K562 (cell line): ENCODE results near the gene DLGAP1. TPM values are rescaled to one million over a fixed set of nuclear protein-coding genes. Genes with fewer than 3 reads are reported as not detected.

Experiments
- AFF4 ChIP-seq: sonication (generic); formaldehyde crosslinking; IDR thresholded peaks from 2 replicates; pipeline ENCODE4 v1.8.0; 2023; ENCODE audit warnings: mild to moderate bottlenecking, missing genetic modification reagents
- BCLAF1 ChIP-seq, 2 experiments: fragments of 450-650 bp in 1 of 2; IDR thresholded peaks; 2 replicates each; pipeline ENCODE4 v1.6.1; 2011 to 2017; ENCODE audit warnings: low read depth in 2 of 2, antibody characterized with exemption in 1 of 2, borderline replicate concordance in 1 of 2, low read length in 1 of 2, mild to moderate bottlenecking in 1 of 2, mixed read lengths in 1 of 2; ENCODE audit not compliant: control insufficient read depth in 1 of 2
- BCOR ChIP-seq: fragments of 450-650 bp; IDR thresholded peaks from 2 replicates; pipeline ENCODE4 v1.6.1; 2016
- CHCHD3 ChIP-seq: fragments of 250-450 bp; sonication (Bioruptor Pico); IDR thresholded peaks from 2 replicates; pipeline ENCODE4 v2.1.2; 2022; ENCODE audit warnings: mild to moderate bottlenecking
- CSDE1 ChIP-seq, 2 experiments: fragments of 450-650 bp; IDR thresholded peaks; 2 replicates each; pipeline ENCODE4 v1.6.1; 2016; ENCODE audit warnings: mild to moderate bottlenecking in 1 of 2
- DNMT1 ChIP-seq: fragments of 450-650 bp; IDR thresholded peaks from 2 replicates; pipeline ENCODE4 v1.6.1; 2016; ENCODE audit warnings: antibody characterized with exemption, mild to moderate bottlenecking
- ELF2 ChIP-seq: fragments of 250-450 bp; sonication (Bioruptor Pico); IDR thresholded peaks from 2 replicates; pipeline ENCODE4 v1.5.0; 2021; ENCODE audit warnings: mild to moderate bottlenecking
- ETV1 ChIP-seq: fragments of 450-650 bp; conservative IDR thresholded peaks from 2 replicates; pipeline ENCODE4 v1.6.1; 2016; ENCODE audit warnings: missing genetic modification characterization, control low read depth, low read depth, missing compliant biosample characterization
- MEF2A ChIP-seq: IDR thresholded peaks from 2 replicates; pipeline ENCODE4 v1.6.1; 2011; ENCODE audit warnings: low read depth, mild to moderate bottlenecking, low read length, moderate library complexity; ENCODE audit not compliant: control insufficient read depth
- MIER1 ChIP-seq: fragments of 450-650 bp; IDR thresholded peaks from 2 replicates; pipeline ENCODE4 v1.6.1; 2016; ENCODE audit warnings: antibody characterized with exemption, mild to moderate bottlenecking, low read depth
- NFE2L1 ChIP-seq: fragments of 450-650 bp; IDR thresholded peaks from 2 replicates; pipeline ENCODE4 v1.6.1; 2016; ENCODE audit warnings: missing genetic modification characterization, low read depth, mild to moderate bottlenecking, missing compliant biosample characterization, moderate library complexity, borderline replicate concordance
- NFXL1 ChIP-seq: fragments of 450-650 bp; formaldehyde crosslinking; IDR thresholded peaks from 2 replicates; pipeline ENCODE4 v1.4.0; 2021; ENCODE audit warnings: mild to moderate bottlenecking
- PML ChIP-seq: IDR thresholded peaks from 2 replicates; pipeline ENCODE4 v1.6.1; 2012; ENCODE audit warnings: low read length, inconsistent platforms
- RCOR1 ChIP-seq, 2 experiments: IDR thresholded peaks; 2 replicates each; pipeline ENCODE4 v1.6.1; 2012; ENCODE audit warnings: low read depth in 2 of 2, low read length in 2 of 2, borderline replicate concordance in 1 of 2, improper control_type of control experiment in 1 of 2
- SAFB ChIP-seq: fragments of 200-400 bp; formaldehyde crosslinking; IDR thresholded peaks from 2 replicates; pipeline ENCODE4 v1.6.1; 2017; ENCODE audit warnings: low read depth, low read length, borderline replicate concordance
- SAFB2 ChIP-seq: fragments of 200-400 bp; formaldehyde crosslinking; IDR thresholded peaks from 2 replicates; pipeline ENCODE4 v1.6.1; 2018; ENCODE audit warnings: borderline replicate concordance, low read length, low read depth, moderate library complexity; ENCODE audit not compliant: severe bottlenecking
- SRSF9 ChIP-seq: fragments of 200-400 bp; formaldehyde crosslinking; IDR thresholded peaks from 2 replicates; pipeline ENCODE4 v1.6.1; 2017; ENCODE audit warnings: low read depth, low read length, borderline replicate concordance
- STAG1 ChIP-seq: sonication (generic); formaldehyde crosslinking; IDR thresholded peaks from 2 replicates; pipeline ENCODE4 v1.5.0; 2020; ENCODE audit warnings: missing genetic modification reagents, borderline replicate concordance
- THRAP3 ChIP-seq: fragments of 450-650 bp; IDR thresholded peaks from 2 replicates; pipeline ENCODE4 v1.6.1; 2016; ENCODE audit warnings: mild to moderate bottlenecking, inconsistent platforms, borderline replicate concordance
- ZNF12 ChIP-seq: sonication (generic); formaldehyde crosslinking; IDR thresholded peaks from 2 replicates; pipeline ENCODE4 v1.4.0; 2020; ENCODE audit warnings: mild to moderate bottlenecking, missing genetic modification reagents
- ZNF644 ChIP-seq: fragments of 200-800 bp; sonication (Bioruptor generic); IDR thresholded peaks from 2 replicates; pipeline ENCODE4 v1.6.1; 2016; ENCODE audit warnings: low read depth, missing genetic modification characterization, missing compliant biosample characterization
- polyA plus RNA-seq, 8 experiments: library from polyadenylated mRNA; depleted of rRNA in 4 of 8; stranded (reverse) in 5 of 8; unstranded in 3 of 8; fragments of >200 nt; fragmentation: Nextera tagmentation in 2 of 8; fragmentation: Illumina TruSeq in 1 of 8; extraction: Ambion mirVana in 2 of 8; extraction: Trizol in 1 of 8; gene quantifications; 2 replicates each; pipeline versions ENCODE4 v1.2.1 to v1.2.3, GENCODE V29; 2011 to 2014; ENCODE audit warnings: inconsistent platforms in 1 of 8, missing spikeins in 1 of 8
- total RNA-seq, 7 experiments: library from RNA; depleted of rRNA in 6 of 7; stranded (reverse); fragments of >200 nt in 6 of 7; fragmentation: Illumina TruSeq in 2 of 7; extraction: Trizol in 2 of 7; gene quantifications; 2 replicates each; pipeline versions ENCODE4 v1.2.1 to v1.2.3, GENCODE V29; 2011 to 2021; ENCODE audit warnings: low replicate concordance in 1 of 7

The DLGAP1 gene
- total and polyA plus RNA-seq, 9 of the 15 experiments (the other 6 are each of a cell fraction or from before 2014, with no cell fraction given), result 0.04 to 0.22 (median 0.08) TPM

- TF ChIP-seq RCOR1 (IDR thresholded peaks at IDR 0.05; ENCODE audit: borderline replicate concordance in 1 of 2, low read depth in 2 of 2, low read length in 2 of 2), result peak; percentile 24 to 28; a peak in 3 of 4 replicates
- TF ChIP-seq ETV1 (tag), result peak; percentile 95
- TF ChIP-seq MEF2A, result peak; percentile 64; the same call in 1 of the 2 replicates
- no peak for TF ChIP-seq THRAP3
- no peak for TF ChIP-seq STAG1
- TF ChIP-seq BCOR, result no peak
- TF ChIP-seq NFE2L1 (tag), result peak; percentile 8; the same call in 1 of the 2 replicates
- no peak for TF ChIP-seq AFF4
- TF ChIP-seq SAFB2, result no peak
- TF ChIP-seq ZNF12 (CRISPR knock-in tag), result peak; percentile 47; the same call in 1 of the 2 replicates
- TF ChIP-seq DNMT1, result no peak
- no peak for TF ChIP-seq BCLAF1 (IDR thresholded peaks at IDR 0.05; ENCODE audit: borderline replicate concordance in 1 of 2, control insufficient read depth in 1 of 2, low read depth in 2 of 2, low read length in 1 of 2)
- no peak for TF ChIP-seq CSDE1 (IDR thresholded peaks at IDR 0.05)
- peak; percentile 62 for TF ChIP-seq PML
- no peak; the same call in none of the 2 replicates for TF ChIP-seq NFXL1
- TF ChIP-seq MIER1, result no peak
- no peak for TF ChIP-seq SAFB
- no peak for TF ChIP-seq SRSF9
- peak; percentile 78; the same call in 1 of the 2 replicates for TF ChIP-seq CHCHD3 (CRISPR knock-in tag)
- TF ChIP-seq ELF2, result no peak
- peak; percentile 89 for TF ChIP-seq ZNF644 (tag)
Measured at GRCh38 chr18:3623769-3624545, 831.1 kb downstream of the DLGAP1 start (continued).
